ENCODE measurements around the gene ZBTB17.

- no peak for TF ChIP-seq KDM5A (IDR thresholded peaks at IDR 0.05; ENCODE audit: low read length)
- no peak for TF ChIP-seq TAF7 (optimal IDR thresholded peaks at IDR 0.05; ENCODE audit: borderline replicate concordance, low read depth, low read length)
- TF ChIP-seq SP1 (IDR thresholded peaks at IDR 0.05; ENCODE audit: low read depth, low read length): no peak
- no peak for TF ChIP-seq CTCF (IDR thresholded peaks at IDR 0.05; ENCODE audit: control extremely low read depth in 1 of 3, insufficient read depth in 1 of 3, low read depth in 1 of 3, low read length in 3 of 3)
- TF ChIP-seq BCL11A (IDR thresholded peaks at IDR 0.05; ENCODE audit: low read depth in 2 of 2, low read length in 2 of 2): no peak
- no peak for TF ChIP-seq GABPA (IDR thresholded peaks at IDR 0.05; ENCODE audit: borderline replicate concordance, insufficient read depth, low read length)
- TF ChIP-seq RAD21 (IDR thresholded peaks at IDR 0.05 in 1 of 2, conservative IDR thresholded peaks at IDR 0.05 in 1 of 2; ENCODE audit: low read depth in 2 of 2, low read length in 2 of 2): no peak
- no peak for TF ChIP-seq POLR2A (IDR thresholded peaks at IDR 0.05; ENCODE audit: control extremely low read depth in 1 of 2, low read depth in 2 of 2, low read length in 2 of 2)
- no peak for TF ChIP-seq POLR2AphosphoS5 (IDR thresholded peaks at IDR 0.05; ENCODE audit: low read depth, low read length)
- no peak for TF ChIP-seq CREB1 (IDR thresholded peaks at IDR 0.05)
- no peak for TF ChIP-seq ATF3 (IDR thresholded peaks at IDR 0.05; ENCODE audit: insufficient read depth, low read depth, low read length)
- no peak for TF ChIP-seq RXRA (IDR thresholded peaks at IDR 0.05; ENCODE audit: insufficient read depth, low read depth, low read length)
Observed at GRCh38 chr1:15915991-15916390, 59.9 kb downstream of the ZBTB17 start.

Data from H1 (cell line).